SU-DHL-6 (cell line): ENCODE measurements around the gene KLHL22.
"Not testable (repeated sequence)": the region's sequence is repeated elsewhere in the genome, so short reads cannot be mapped to it uniquely, and the experiment has no call there.

Experiments used
- H2AFZ ChIP-seq: fragments of 200-600 bp; sonication (generic); 2 replicates; pipeline ENCODE4 v1.6.1; 2014; ENCODE audit warnings: low read depth, mild to moderate bottlenecking, moderate library complexity, mixed read lengths, antibody characterized with exemption, low read length; ENCODE audit not compliant: severe bottlenecking
- H3F3A ChIP-seq: fragments of 200-600 bp; shearing (Covaris generic); 2 replicates; pipeline ENCODE4 v1.6.0; 2016; ENCODE audit warnings: antibody characterized with exemption, mild to moderate bottlenecking; ENCODE audit not compliant: insufficient read depth
- H3K27ac ChIP-seq: fragments of 200-600 bp; sonication (generic); 2 replicates; pipeline ENCODE4 v1.5.1; 2016; ENCODE audit warnings: low read depth, mild to moderate bottlenecking, low read length, moderate library complexity, mixed read lengths
- H3K27me3 ChIP-seq: fragments of 200-600 bp; sonication (generic), shearing (Covaris generic); 2 replicates; pipeline ENCODE4 v1.6.0; 2014; ENCODE audit warnings: mild to moderate bottlenecking, low read length
- H3K36me3 ChIP-seq: fragments of 200-600 bp; sonication (generic); 2 replicates; pipeline ENCODE4 v1.6.1; 2014; ENCODE audit warnings: mild to moderate bottlenecking, low read length, mixed read lengths
- H3K4me2 ChIP-seq: fragments of 300-600, 200-600 bp; shearing (Covaris generic), sonication (generic); 2 replicates; pipeline ENCODE4 v1.6.0; 2014; ENCODE audit warnings: low read length, low read depth, mild to moderate bottlenecking; ENCODE audit not compliant: poor library complexity, severe bottlenecking
- H3K4me3 ChIP-seq: fragments of 200-600 bp; sonication (generic); 2 replicates; pipeline ENCODE4 v1.5.1; 2014; ENCODE audit warnings: antibody characterized with exemption, low read length, mild to moderate bottlenecking, mixed read lengths; ENCODE audit not compliant: insufficient read depth, poor library complexity, severe bottlenecking
- H3K79me2 ChIP-seq: fragments of 200-600 bp; sonication (generic); 2 replicates; pipeline ENCODE4 v1.6.1; 2014; ENCODE audit warnings: mild to moderate bottlenecking, low read length, moderate library complexity; ENCODE audit not compliant: insufficient read depth
- H3K9ac ChIP-seq: fragments of 200-600 bp; sonication (generic); 2 replicates; pipeline ENCODE4 v1.7.0; 2014; ENCODE audit warnings: mild to moderate bottlenecking, low read length
- H3K9me2 ChIP-seq: fragments of 200-600 bp; sonication (generic); replicated peaks from 2 replicates; pipeline ENCODE4 v1.6.1; 2014; ENCODE audit warnings: low read length; ENCODE audit not compliant: insufficient read depth
- H3K9me3 ChIP-seq: fragments of 200-600 bp; sonication (generic); 2 replicates; pipeline ENCODE4 v1.6.1; 2014; ENCODE audit warnings: low read length, mixed read lengths; ENCODE audit not compliant: insufficient read depth
- H4K20me1 ChIP-seq: fragments of 200-600 bp; sonication (generic); 2 replicates; pipeline ENCODE4 v1.6.1; 2014; ENCODE audit warnings: low read depth, mild to moderate bottlenecking, antibody characterized with exemption, low read length, moderate library complexity, mixed read lengths
- CTCF ChIP-seq: fragments of 200-600 bp; sonication (generic); IDR thresholded peaks from one replicate; pipeline ENCODE4 v1.5.1; 2017; ENCODE audit warnings: antibody characterized with exemption, mild to moderate bottlenecking, low read length, moderate library complexity; ENCODE audit not compliant: insufficient read depth, poor library complexity, severe bottlenecking
- EZH2phosphoT487 ChIP-seq: fragments of 200-600 bp; sonication (generic), shearing (Covaris generic); conservative IDR thresholded peaks from 2 replicates; pipeline ENCODE4 v1.6.1; 2018; ENCODE audit warnings: mild to moderate bottlenecking, antibody characterized with exemption, low read length, moderate library complexity, mixed read lengths

Gene KLHL22

GRCh38 chr22:20395181-20395906, 100.3 kb downstream of the KLHL22 start:
- no peak overlapping the region for H2AFZ ChIP-seq
- H3K27ac ChIP-seq = no peak overlapping the region
- no peaks in the 10 kb centered on the region for H3F3A ChIP-seq
- no peaks in the 10 kb centered on the region for H3K36me3 ChIP-seq
- no peak overlapping the region for H3K9ac ChIP-seq
- H3K27me3 ChIP-seq = no peaks in the 10 kb centered on the region
- TF ChIP-seq CTCF (no peak), EZH2phosphoT487 (no peak)
- no peak overlapping the region for H3K4me2 ChIP-seq
- H3K9me2 ChIP-seq = no peaks in the 10 kb centered on the region
- H4K20me1 ChIP-seq = no peaks in the 10 kb centered on the region
- H3K9me3 ChIP-seq = no peaks in the 10 kb centered on the region
- H3K4me3 ChIP-seq = no peak overlapping the region
- H3K79me2 ChIP-seq = no peaks in the 10 kb centered on the region

GRCh38 chr22:20393705-20394476, 101.7 kb downstream of the KLHL22 start, which contains the start of gene ZNF74:
Gene ZNF74, plus strand, starts transcription at chr22:20394151. Its CDS starts 478 bp downstream, at chr22:20394629.
- no peaks in the 10 kb centered on the region for H3K79me2 ChIP-seq
- H3K4me2 ChIP-seq = no peak within 1 kb of the TSS
- no peaks in the 10 kb centered on the region for H3K27me3 ChIP-seq
- no peaks in the 10 kb centered on the region for H4K20me1 ChIP-seq
- no peaks in the 10 kb centered on the region for H3K9me2 ChIP-seq
- H3K4me3 ChIP-seq = no peak within 1 kb of the TSS
- no peak within 1 kb of the TSS for H3K27ac ChIP-seq
- H2AFZ ChIP-seq = no peak within 1 kb of the TSS
- no peaks in the 10 kb centered on the region for H3K36me3 ChIP-seq
- no peaks in the 10 kb centered on the region for H3K9me3 ChIP-seq
- TF ChIP-seq EZH2phosphoT487 (no peak), CTCF (no peak)
- no peaks in the 10 kb centered on the region for H3F3A ChIP-seq
- no peak within 1 kb of the TSS for H3K9ac ChIP-seq

GRCh38 chr22:20392983-20393704, 102.5 kb downstream of the KLHL22 start:
- no peak overlapping the region for H3K4me3 ChIP-seq
- H4K20me1 ChIP-seq = no peaks in the 10 kb centered on the region
- H3K9me2 ChIP-seq = no peaks in the 10 kb centered on the region
- H3K79me2 ChIP-seq = no peaks in the 10 kb centered on the region
- TF ChIP-seq CTCF = no peak
- TF ChIP-seq EZH2phosphoT487 = no peak
- H3K27ac ChIP-seq = no peak overlapping the region
- no peaks in the 10 kb centered on the region for H3F3A ChIP-seq
- H3K4me2 ChIP-seq = no peak overlapping the region
- H2AFZ ChIP-seq = no peak overlapping the region
- no peaks in the 10 kb centered on the region for H3K27me3 ChIP-seq
- no peak overlapping the region for H3K9ac ChIP-seq
- no peaks in the 10 kb centered on the region for H3K9me3 ChIP-seq
- no peaks in the 10 kb centered on the region for H3K36me3 ChIP-seq

DNA sequence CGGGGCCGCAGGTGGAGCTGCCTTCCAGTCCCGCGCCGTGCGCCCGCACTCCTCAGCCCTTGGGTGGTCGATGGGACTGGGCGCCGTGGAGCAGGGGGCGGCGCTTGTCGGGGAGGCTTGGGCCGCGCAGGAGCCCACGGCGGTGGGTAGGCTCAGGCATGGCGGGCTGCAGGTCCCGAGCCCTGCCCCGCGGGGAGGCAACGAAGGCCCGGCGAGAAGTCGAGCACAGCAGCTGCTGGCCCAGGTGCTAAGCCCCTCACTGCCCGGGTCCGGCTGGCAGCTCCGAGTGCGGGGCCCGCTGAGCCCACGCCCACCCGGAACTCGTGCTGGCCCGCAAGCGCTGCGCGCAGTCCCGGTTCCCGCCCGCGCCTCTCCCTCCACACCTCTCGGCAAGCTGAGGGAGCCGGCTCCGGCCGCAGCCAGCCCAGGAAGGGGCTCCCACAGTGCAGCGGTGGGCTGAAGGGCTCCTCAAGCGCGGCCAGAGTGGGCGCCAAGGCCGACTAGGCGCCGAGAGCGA, 103.2 kb downstream of the KLHL22 start:
- H3K4me2 ChIP-seq, H3F3A ChIP-seq, H3K27ac ChIP-seq, H3K9me2 ChIP-seq, H2AFZ ChIP-seq, H3K36me3 ChIP-seq, H3K9me3 ChIP-seq, H3K9ac ChIP-seq, H4K20me1 ChIP-seq, H3K79me2 ChIP-seq, H3K27me3 ChIP-seq, H3K4me3 ChIP-seq: not testable (repeated sequence)
